ENCODE results near the gene RNF157.
"Not testable (repeated sequence)": the region's sequence is repeated elsewhere in the genome, so short reads cannot be mapped to it uniquely, and the experiment has no call there.

The RNF157 gene

DNA sequence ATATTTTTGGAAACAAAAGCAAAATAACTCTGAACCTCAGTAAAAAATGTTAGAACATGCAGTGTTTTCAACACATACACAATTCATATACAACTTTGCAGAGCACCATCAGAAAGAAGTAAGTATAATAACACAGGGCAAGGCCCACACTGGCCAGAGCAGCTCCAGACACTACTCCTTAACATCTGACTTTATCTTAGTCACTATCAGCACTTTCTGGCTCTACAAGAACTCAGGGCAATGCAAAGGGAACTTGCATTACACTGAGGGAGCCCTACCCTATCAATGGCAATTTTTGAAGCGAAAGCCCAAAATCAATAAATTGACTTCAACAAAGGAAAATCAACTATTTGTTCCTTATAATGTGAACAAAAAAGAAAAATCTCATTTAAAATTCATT lies 16.5 kb downstream of the RNF157 start:
- DNase-seq (ENCODE audit: extremely low read depth, low read depth) = no peak
- TF ChIP-seq, protein P1, sequence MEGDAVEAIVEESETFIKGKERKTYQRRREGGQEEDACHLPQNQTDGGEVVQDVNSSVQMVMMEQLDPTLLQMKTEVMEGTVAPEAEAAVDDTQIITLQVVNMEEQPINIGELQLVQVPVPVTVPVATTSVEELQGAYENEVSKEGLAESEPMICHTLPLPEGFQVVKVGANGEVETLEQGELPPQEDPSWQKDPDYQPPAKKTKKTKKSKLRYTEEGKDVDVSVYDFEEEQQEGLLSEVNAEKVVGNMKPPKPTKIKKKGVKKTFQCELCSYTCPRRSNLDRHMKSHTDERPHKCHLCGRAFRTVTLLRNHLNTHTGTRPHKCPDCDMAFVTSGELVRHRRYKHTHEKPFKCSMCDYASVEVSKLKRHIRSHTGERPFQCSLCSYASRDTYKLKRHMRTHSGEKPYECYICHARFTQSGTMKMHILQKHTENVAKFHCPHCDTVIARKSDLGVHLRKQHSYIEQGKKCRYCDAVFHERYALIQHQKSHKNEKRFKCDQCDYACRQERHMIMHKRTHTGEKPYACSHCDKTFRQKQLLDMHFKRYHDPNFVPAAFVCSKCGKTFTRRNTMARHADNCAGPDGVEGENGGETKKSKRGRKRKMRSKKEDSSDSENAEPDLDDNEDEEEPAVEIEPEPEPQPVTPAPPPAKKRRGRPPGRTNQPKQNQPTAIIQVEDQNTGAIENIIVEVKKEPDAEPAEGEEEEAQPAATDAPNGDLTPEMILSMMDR (IDR thresholded peaks at IDR 0.05; ENCODE audit: low read depth, low read length) = no peak

DNA sequence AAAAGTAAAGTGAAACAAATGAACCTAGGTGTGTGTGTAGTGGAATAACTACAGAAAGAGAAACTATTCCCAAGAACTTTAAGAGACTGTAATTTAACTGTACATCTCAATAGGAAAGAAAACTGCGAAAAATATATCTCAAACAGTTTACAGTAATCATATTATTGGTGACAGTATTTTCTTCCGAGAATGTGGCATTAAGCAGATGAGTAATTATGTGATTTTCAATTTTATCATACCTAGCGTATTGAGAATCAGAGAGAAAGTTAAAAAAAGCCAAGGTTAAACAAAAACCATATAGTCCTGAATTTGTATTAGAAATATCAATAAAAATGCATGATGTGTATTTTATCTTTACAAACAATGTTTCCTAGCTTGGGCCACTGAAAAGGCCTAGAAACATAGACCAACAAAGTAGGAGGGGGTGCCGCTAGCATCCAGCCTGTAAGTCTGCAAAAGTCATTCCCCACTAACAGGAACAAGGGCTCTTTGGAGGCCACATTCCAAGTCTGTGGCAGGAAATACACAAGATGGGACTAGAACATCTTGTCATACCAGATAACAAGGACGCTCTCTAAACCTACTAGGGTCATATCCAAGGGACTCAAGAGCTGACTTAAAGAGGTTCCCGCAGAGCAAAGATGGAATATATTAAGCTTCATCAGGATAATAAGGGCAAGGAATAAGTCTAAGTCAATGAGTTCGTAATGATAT lies 20.5 kb downstream of the RNF157 start:
- TF ChIP-seq, protein P1 (IDR thresholded peaks at IDR 0.05; ENCODE audit: low read depth, low read length) = no peak
- DNase-seq (ENCODE audit: extremely low read depth, low read depth) = no peak

DNA sequence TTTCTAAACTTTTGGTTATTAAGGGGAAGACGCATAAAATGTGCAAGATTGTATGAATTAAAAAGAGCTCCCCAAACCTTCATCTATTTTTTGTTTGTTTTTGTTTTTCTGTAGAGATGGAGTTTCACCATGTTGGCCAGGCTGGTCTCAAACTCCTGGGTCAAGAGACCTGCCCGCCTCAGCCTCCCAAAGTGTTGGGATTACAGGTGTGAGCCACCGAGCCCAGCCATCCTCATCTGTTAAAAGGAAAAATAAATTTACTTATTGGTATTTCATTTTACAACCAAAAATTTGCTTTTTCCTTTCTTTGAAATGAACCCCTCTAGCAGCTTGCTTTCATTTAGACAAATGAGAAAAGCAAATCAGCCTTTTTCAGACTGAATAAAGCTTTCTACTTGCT lies 23.2 kb downstream of the RNF157 start:
- no peak for DNase-seq (ENCODE audit: extremely low read depth, low read depth)
- TF ChIP-seq, protein P1 (IDR thresholded peaks at IDR 0.05; ENCODE audit: low read depth, low read length) = no peak

DNA sequence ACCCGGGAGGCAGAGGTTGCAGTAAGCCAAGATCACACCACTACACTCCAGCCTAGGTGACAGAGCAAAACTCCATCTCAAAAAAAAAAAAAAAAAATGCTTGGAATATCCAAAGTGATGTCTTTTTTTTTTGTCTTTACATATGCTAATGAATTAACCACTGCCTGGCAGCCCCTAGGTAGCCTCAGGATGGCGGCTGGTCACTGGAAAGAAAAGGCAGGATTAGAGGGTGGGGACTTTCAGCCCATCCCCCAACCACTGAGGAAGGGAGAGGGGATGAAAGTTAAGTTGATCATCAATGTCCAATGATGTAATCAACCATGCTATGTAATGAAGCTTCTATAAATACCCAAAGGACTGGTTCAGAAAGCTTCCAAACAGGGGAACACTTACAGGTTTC lies 26.8 kb downstream of the RNF157 start:
- TF ChIP-seq, protein P1 (IDR thresholded peaks at IDR 0.05; ENCODE audit: low read depth, low read length) = no peak
- no peak for DNase-seq (ENCODE audit: extremely low read depth, low read depth)

DNA sequence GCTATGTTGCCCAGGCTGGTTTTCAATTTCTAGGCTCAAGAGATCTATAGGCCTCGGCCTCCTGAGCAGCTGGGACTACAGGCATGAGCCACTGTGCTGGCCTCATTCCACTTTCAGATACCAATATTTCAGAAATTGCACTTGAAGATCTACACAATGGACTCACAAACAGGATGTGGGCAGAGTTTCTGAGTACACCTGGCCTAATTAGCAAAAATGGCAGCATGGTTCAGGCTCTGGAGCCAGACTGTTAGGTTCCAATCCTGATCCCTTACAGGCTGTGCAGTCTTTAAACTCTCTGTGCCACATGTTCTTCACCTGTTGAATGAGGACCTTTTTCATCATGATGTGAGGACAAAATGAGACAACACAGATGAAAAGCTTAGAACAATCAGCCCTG lies 32.2 kb downstream of the RNF157 start:
- DNase-seq (ENCODE audit: extremely low read depth, low read depth) = no peak
- TF ChIP-seq, protein P1 (IDR thresholded peaks at IDR 0.05; ENCODE audit: low read depth, low read length) = no peak

DNA sequence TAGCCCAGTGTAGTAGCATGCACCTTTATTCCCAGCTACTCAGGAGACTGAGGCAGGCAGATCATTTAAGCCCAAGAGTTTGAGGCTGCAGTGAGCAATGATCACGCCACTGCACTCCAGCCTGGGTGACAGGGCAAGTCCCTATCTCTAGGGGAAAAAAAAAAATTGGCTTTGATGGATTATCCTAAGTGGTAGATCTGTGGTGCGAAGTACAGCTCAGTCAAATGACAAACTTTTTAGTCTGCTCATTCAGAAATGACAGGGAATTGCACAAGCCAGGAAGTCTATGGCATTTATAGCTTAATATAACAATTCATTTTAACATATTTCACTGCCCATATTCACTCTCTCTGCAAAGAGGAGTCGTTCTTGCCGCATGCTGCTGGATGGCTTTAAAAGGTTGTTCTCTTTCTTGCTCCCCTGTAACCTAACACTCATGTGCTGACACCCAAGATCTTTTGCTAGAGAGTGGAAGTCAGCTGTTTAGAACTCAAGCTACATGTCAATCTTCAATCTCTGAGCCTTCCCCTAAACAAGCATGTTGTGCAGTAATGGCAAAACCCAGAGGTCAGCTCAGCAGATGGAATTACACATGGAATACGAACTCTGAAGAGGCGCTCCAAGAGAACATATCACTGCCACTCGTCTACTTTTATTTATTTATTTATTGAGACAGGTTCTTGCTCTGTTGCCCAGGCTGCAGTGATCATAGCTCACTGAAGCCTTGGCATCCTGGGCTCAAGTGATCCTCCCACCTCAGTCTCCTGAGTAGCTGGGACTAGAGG lies 32.8 kb downstream of the RNF157 start:
- TF ChIP-seq, protein P1 (IDR thresholded peaks at IDR 0.05; ENCODE audit: low read depth, low read length) = no peak
- DNase-seq (ENCODE audit: extremely low read depth, low read depth) = no peak

DNA sequence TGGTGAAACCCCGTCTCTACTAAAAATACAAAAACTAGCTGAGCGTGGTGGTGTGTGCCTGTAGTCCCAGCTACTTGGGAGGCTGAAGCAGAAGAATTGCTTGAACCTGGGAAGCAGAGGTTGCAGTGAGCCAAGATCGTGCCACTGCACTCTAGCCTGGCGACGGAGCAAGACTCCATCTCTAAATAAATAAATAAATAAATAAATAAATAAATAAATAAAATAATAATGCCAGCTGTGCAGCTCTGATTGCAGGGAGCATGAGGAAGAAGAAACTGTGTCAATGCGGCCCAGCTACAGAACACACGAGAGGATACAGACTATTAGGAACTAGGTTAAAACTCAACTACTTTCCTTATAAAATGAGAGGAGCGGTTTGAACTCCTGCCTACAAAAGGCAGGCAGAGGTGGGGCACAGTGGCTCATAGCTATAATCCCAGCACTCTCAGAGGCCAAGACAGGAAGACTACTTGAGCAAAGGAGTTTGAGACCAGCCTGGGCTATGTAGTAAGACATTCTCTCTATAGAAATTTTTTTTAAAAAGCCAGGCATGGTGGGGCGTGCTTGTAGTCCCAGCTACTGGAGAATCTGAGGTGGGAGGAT lies 34.6 kb downstream of the RNF157 start:
- DNase-seq (ENCODE audit: extremely low read depth, low read depth) = not testable (repeated sequence)

All from AG09319 (cell line).